ENCODE measurements around the gene PIK3R2. TPM values are rescaled to one million over a fixed set of nuclear protein-coding genes. Genes with fewer than 3 reads are reported as not detected.
A peak's percentile ranks its signal among the peaks of the same experiment; 100 is the strongest.

Gene PIK3R2
- total and polyA plus RNA-seq, 4 donors = 1.5 to 37.8 (median 7.7) TPM

DNA sequence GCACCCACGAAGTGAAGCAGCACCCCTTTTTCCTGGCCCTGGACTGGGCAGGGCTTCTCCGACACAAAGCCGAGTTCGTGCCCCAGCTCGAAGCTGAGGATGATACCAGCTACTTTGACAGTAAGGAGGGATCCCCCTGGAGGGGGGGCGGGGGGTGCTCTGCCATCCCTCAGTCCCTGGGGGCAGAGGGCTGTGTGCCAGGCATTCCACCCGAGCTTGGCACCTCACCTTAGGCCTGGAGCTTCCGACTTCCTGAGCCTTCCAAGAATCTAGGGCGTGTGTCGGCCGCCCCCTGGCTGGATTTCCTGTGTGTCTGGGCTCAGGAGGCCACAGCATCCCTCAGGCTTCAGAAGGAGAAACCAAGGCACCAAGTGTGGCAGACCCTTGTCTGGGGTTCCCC, 15.7 kb upstream of the PIK3R2 start:
- H3K9ac ChIP-seq (ENCODE audit: low read depth in 1 of 2, low read length in 2 of 2) = no peak overlapping the region
- H3K4me1 ChIP-seq (ENCODE audit: control insufficient read depth in 4 of 4, insufficient read depth in 4 of 4, low read length in 3 of 4) = peaks cover 1 to 45% (median 31%) of the 10 kb centered on the region in 4 donors
- TF ChIP-seq RAD21 (IDR thresholded peaks at IDR 0.05) = no peak
- TF ChIP-seq, protein P1, sequence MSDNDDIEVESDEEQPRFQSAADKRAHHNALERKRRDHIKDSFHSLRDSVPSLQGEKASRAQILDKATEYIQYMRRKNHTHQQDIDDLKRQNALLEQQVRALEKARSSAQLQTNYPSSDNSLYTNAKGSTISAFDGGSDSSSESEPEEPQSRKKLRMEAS (IDR thresholded peaks at IDR 0.05) = no peak
- TF ChIP-seq EGR1 (IDR thresholded peaks at IDR 0.05; ENCODE audit: low read depth in 2 of 2) = no peak
- no peak for TF ChIP-seq FOXA2 (IDR thresholded peaks at IDR 0.05)
- TF ChIP-seq SP1 (IDR thresholded peaks at IDR 0.05) = no peak
- TF ChIP-seq, protein P2, sequence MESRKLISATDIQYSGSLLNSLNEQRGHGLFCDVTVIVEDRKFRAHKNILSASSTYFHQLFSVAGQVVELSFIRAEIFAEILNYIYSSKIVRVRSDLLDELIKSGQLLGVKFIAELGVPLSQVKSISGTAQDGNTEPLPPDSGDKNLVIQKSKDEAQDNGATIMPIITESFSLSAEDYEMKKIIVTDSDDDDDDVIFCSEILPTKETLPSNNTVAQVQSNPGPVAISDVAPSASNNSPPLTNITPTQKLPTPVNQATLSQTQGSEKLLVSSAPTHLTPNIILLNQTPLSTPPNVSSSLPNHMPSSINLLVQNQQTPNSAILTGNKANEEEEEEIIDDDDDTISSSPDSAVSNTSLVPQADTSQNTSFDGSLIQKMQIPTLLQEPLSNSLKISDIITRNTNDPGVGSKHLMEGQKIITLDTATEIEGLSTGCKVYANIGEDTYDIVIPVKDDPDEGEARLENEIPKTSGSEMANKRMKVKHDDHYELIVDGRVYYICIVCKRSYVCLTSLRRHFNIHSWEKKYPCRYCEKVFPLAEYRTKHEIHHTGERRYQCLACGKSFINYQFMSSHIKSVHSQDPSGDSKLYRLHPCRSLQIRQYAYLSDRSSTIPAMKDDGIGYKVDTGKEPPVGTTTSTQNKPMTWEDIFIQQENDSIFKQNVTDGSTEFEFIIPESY (IDR thresholded peaks at IDR 0.05) = no peak
- TF ChIP-seq YY1 (IDR thresholded peaks at IDR 0.05) = no peak
- no peak for TF ChIP-seq HNF4G (IDR thresholded peaks at IDR 0.05)
- TF ChIP-seq, protein P3, sequence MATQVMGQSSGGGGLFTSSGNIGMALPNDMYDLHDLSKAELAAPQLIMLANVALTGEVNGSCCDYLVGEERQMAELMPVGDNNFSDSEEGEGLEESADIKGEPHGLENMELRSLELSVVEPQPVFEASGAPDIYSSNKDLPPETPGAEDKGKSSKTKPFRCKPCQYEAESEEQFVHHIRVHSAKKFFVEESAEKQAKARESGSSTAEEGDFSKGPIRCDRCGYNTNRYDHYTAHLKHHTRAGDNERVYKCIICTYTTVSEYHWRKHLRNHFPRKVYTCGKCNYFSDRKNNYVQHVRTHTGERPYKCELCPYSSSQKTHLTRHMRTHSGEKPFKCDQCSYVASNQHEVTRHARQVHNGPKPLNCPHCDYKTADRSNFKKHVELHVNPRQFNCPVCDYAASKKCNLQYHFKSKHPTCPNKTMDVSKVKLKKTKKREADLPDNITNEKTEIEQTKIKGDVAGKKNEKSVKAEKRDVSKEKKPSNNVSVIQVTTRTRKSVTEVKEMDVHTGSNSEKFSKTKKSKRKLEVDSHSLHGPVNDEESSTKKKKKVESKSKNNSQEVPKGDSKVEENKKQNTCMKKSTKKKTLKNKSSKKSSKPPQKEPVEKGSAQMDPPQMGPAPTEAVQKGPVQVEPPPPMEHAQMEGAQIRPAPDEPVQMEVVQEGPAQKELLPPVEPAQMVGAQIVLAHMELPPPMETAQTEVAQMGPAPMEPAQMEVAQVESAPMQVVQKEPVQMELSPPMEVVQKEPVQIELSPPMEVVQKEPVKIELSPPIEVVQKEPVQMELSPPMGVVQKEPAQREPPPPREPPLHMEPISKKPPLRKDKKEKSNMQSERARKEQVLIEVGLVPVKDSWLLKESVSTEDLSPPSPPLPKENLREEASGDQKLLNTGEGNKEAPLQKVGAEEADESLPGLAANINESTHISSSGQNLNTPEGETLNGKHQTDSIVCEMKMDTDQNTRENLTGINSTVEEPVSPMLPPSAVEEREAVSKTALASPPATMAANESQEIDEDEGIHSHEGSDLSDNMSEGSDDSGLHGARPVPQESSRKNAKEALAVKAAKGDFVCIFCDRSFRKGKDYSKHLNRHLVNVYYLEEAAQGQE (IDR thresholded peaks at IDR 0.05) = no peak
- no peak for TF ChIP-seq TAF1 (conservative IDR thresholded peaks at IDR 0.05)
- TF ChIP-seq GABPA (IDR thresholded peaks at IDR 0.05 in 1 of 2, conservative IDR thresholded peaks at IDR 0.05 in 1 of 2) = no peak
- TF ChIP-seq, protein P4, sequence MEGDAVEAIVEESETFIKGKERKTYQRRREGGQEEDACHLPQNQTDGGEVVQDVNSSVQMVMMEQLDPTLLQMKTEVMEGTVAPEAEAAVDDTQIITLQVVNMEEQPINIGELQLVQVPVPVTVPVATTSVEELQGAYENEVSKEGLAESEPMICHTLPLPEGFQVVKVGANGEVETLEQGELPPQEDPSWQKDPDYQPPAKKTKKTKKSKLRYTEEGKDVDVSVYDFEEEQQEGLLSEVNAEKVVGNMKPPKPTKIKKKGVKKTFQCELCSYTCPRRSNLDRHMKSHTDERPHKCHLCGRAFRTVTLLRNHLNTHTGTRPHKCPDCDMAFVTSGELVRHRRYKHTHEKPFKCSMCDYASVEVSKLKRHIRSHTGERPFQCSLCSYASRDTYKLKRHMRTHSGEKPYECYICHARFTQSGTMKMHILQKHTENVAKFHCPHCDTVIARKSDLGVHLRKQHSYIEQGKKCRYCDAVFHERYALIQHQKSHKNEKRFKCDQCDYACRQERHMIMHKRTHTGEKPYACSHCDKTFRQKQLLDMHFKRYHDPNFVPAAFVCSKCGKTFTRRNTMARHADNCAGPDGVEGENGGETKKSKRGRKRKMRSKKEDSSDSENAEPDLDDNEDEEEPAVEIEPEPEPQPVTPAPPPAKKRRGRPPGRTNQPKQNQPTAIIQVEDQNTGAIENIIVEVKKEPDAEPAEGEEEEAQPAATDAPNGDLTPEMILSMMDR (IDR thresholded peaks at IDR 0.05; ENCODE audit: low read depth, low read length, missing input control) = no peak
- H3K27me3 ChIP-seq (ENCODE audit: control insufficient read depth in 4 of 4, insufficient read depth in 4 of 4, low read length in 3 of 4) = no peaks in the 10 kb centered on the region
- H3K4me3 ChIP-seq (ENCODE audit: low read depth in 1 of 3, low read length in 3 of 3) = no peak overlapping the region
- H3K9me3 ChIP-seq (ENCODE audit: control insufficient read depth in 4 of 4, low read length in 3 of 4) = no peaks in the 10 kb centered on the region
- H3K27ac ChIP-seq (ENCODE audit: low read depth in 1 of 2, low read length in 2 of 2) = peak overlapping the region; percentile 2 to 86
- DNase-seq (ENCODE audit: low spot score) = no peak
- peaks cover 9 to 24% (median 22%) of the 10 kb centered on the region in 4 donors for H3K36me3 ChIP-seq (ENCODE audit: control insufficient read depth in 4 of 4, insufficient read depth in 3 of 4, low read depth in 1 of 4, low read length in 3 of 4)
- WGBS = 79% methylated on average over 11 of the region's 11 CpGs

DNA sequence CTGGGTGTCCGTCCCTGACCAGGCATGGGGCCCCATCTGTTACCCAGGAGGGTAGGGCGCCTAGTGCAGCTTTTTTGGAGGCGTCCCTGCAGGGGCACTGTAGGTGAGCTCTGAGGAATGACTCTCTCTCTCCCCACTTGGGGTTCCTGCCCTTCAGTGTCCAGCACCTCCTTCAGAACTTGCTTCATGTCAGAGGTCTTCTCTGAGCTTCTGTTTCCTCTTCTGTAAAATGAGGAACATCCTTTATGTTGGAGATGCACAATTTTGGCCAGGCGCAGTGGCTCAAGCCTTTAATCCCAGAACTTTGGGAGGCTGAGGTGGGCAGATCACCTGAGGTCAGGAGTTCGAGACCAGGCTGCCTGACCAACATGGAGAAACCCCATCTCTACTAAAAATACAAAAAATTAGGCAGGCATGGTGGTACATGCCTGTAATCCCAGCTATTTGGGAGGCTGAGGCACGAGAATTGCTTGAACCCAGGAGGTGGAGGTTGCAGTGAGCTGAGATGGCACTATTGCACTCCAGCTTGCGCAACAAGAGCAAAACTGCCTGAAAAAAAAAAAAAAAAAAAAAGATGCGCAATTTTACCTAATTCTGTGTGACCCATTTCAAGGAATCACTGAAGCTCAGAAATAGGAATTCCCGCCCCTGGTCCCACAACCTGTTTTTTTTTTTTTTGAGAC, 15.2 kb upstream of the PIK3R2 start:
- 88% methylated on average over 9 of the region's 9 CpGs for WGBS
- Histone ChIP-seq H3K9ac (ENCODE audit: low read depth in 1 of 2, low read length in 2 of 2) (no peak overlapping the region), H3K9me3 (ENCODE audit: control insufficient read depth in 4 of 4, low read length in 3 of 4) (no peaks in the 10 kb centered on the region), H3K4me3 (ENCODE audit: low read depth in 1 of 3, low read length in 3 of 3) (no peak overlapping the region), H3K36me3 (ENCODE audit: control insufficient read depth in 4 of 4, insufficient read depth in 3 of 4, low read depth in 1 of 4, low read length in 3 of 4) (peaks cover 9 to 20% (median 19%) of the 10 kb centered on the region in 4 donors), H3K4me1 (ENCODE audit: control insufficient read depth in 4 of 4, insufficient read depth in 4 of 4, low read length in 3 of 4) (peaks cover 1 to 45% (median 31%) of the 10 kb centered on the region in 4 donors), H3K27ac (ENCODE audit: low read depth in 1 of 2, low read length in 2 of 2) (peak overlapping the region; percentile 2 to 86), H3K27me3 (ENCODE audit: control insufficient read depth in 4 of 4, insufficient read depth in 4 of 4, low read length in 3 of 4) (no peaks in the 10 kb centered on the region)
- no peak for TF ChIP-seq HNF4G (IDR thresholded peaks at IDR 0.05)
- no peak for TF ChIP-seq RAD21 (IDR thresholded peaks at IDR 0.05)
- TF ChIP-seq JUND (IDR thresholded peaks at IDR 0.05) = no peak
- TF ChIP-seq, protein P4 (IDR thresholded peaks at IDR 0.05; ENCODE audit: low read depth, low read length, missing input control) = no peak
- no peak for TF ChIP-seq YY1 (IDR thresholded peaks at IDR 0.05)
- no peak for DNase-seq (ENCODE audit: low spot score)
